Mucosa of descending colon (tissue), 3 donors: ENCODE data around the gene XKR3. TPM values are rescaled to one million over a fixed set of nuclear protein-coding genes. Genes with fewer than 3 reads are reported as not detected.
"Not testable (repeated sequence)": the region's sequence is repeated elsewhere in the genome, so short reads cannot be mapped to it uniquely, and the experiment has no call there.

Experiments used
- ATAC-seq: fragments of 200-7000 bp; cut with Tn5 transposase; one replicate; pipeline ENCODE4 v1.9.1; 2020; ENCODE audit warnings: mild to moderate bottlenecking, moderate library complexity
- DNase-seq, 3 donors: peaks; one replicate each; pipeline ENCODE4 v3.0.0-alpha.2; 2020
- H3K36me3 ChIP-seq: fragments of 200-600 bp; one replicate; pipeline ENCODE4 v1.8.0; 2021; ENCODE audit warnings: low read depth, mild to moderate bottlenecking
- H3K4me1 ChIP-seq: fragments of 200-600 bp; one replicate; pipeline ENCODE4 v1.8.0; 2021; ENCODE audit warnings: low read depth, mild to moderate bottlenecking
- H3K4me3 ChIP-seq: fragments of 200-600 bp; one replicate; pipeline ENCODE4 v1.8.0; 2021; ENCODE audit warnings: mild to moderate bottlenecking
- H3K9me3 ChIP-seq: fragments of 200-600 bp; one replicate; pipeline ENCODE4 v1.8.0; 2021; ENCODE audit warnings: mild to moderate bottlenecking
- CTCF ChIP-seq: fragments of 200-600 bp; IDR thresholded peaks from one replicate; pipeline ENCODE4 v1.8.0; 2022; ENCODE audit warnings: antibody characterized with exemption, mild to moderate bottlenecking
- intact Hi-C, 2 donors: fragments of 100-400 bp; cut with DNase I in 1 of 2; cut with micrococcal nuclease in 1 of 2; formaldehyde crosslinking; loops; one replicate each; pipeline versions ENCODE4 v1.11.0 to v1.11.1; 2022; cut with DNase I, micrococcal nuclease
- long read RNA-seq, 2 donors: library from polyadenylated mRNA; unstranded; transcript quantifications; one replicate each; pipeline ENCODE4 v2.0.0, GENCODE V29; 2019 to 2021
- total RNA-seq, 3 donors: library from RNA; stranded (reverse); fragmentation: NEBNext Ultra II Directional in 2 of 3; extraction: Animal tissue kit (Norgen Biotek cat#: 25700) in 2 of 3; gene quantifications; one replicate each; pipeline versions ENCODE4 v1.2.1 to v1.2.4, GENCODE V29; 2021 to 2023
- donor health status: DM: no; HTN: no; CAD: no; lungs with moderate emphysema.
- donor health status: DM: no; HTN: no; CAD: no.
- donor health status: DM: no; HTN: yes; CAD: no.

The XKR3 gene
- not detected for total RNA-seq
- long read RNA-seq, donor 1: 0 reads
- long read RNA-seq, donor 2: 0 reads

GRCh38 chr22:16824716-16825687 is at the start of gene XKR3:
Gene XKR3, minus strand, starts transcription at chr22:16825411. Its CDS starts 17,338 bp downstream, at chr22:16808073.
- intact Hi-C loops: no loop called here
- no peak for ATAC-seq

GRCh38 chr22:16869640-16870039 is 44.4 kb upstream of the XKR3 start:
- H3K4me1 ChIP-seq, DNase-seq, intact Hi-C loops, H3K36me3 ChIP-seq, ATAC-seq, H3K9me3 ChIP-seq, H3K4me3 ChIP-seq: not testable (repeated sequence)

More at GRCh38 chr22:16824716-16825687, at the start of gene XKR3:
- Histone ChIP-seq H3K36me3 (no peaks in the 10 kb centered on the region), H3K4me3 (no peak within 1 kb of the TSS), H3K4me1 (no peaks in the 10 kb centered on the region), H3K9me3 (peaks cover 26% of the 10 kb centered on the region)
- no peak for TF ChIP-seq CTCF
- no peak for DNase-seq

GRCh38 chr22:16866167-16866566 is 41.0 kb upstream of the XKR3 start:
- ATAC-seq: no peak

GRCh38 chr22:16856851-16857250 is 31.6 kb upstream of the XKR3 start:
- H3K4me3 ChIP-seq, intact Hi-C loops, H3K4me1 ChIP-seq, H3K36me3 ChIP-seq, ATAC-seq, DNase-seq: not testable (repeated sequence)
- H3K9me3 ChIP-seq: peaks cover 26% of the 10 kb centered on the region

More at GRCh38 chr22:16866167-16866566, 41.0 kb upstream of the XKR3 start:
- no peaks in the 10 kb centered on the region for H3K36me3 ChIP-seq
- no peak overlapping the region for H3K4me3 ChIP-seq
- intact Hi-C loops: no loop called here
- peaks cover 2% of the 10 kb centered on the region for H3K9me3 ChIP-seq
- DNase-seq: no peak
- no peaks in the 10 kb centered on the region for H3K4me1 ChIP-seq
- no peak for TF ChIP-seq CTCF

GRCh38 chr22:16854631-16855030 is 29.4 kb upstream of the XKR3 start:
- H3K9me3 ChIP-seq: peaks cover 33% of the 10 kb centered on the region
- DNase-seq: no peak
- no peak for ATAC-seq
- no peaks in the 10 kb centered on the region for H3K36me3 ChIP-seq
- H3K4me3 ChIP-seq: no peak overlapping the region
- no peaks in the 10 kb centered on the region for H3K4me1 ChIP-seq
- no peak for TF ChIP-seq CTCF
- intact Hi-C loops: no loop called here

- H3K36me3 ChIP-seq, ATAC-seq, H3K4me1 ChIP-seq, intact Hi-C loops, H3K4me3 ChIP-seq, DNase-seq: not testable (repeated sequence)
- peaks cover 40% of the 10 kb centered on the region for H3K9me3 ChIP-seq
Measured at GRCh38 chr22:16851268-16851996, 26.2 kb upstream of the XKR3 start.

GRCh38 chr22:16847271-16847670 is 22.1 kb upstream of the XKR3 start:
- ATAC-seq (no peak), DNase-seq (no peak)
- TF ChIP-seq CTCF: no peak
- H3K9me3 ChIP-seq: peaks cover 43% of the 10 kb centered on the region
- no peaks in the 10 kb centered on the region for H3K4me1 ChIP-seq
- intact Hi-C loops: no loop called here
- H3K4me3 ChIP-seq: no peak overlapping the region
- no peaks in the 10 kb centered on the region for H3K36me3 ChIP-seq
